ENCODE measurements around the gene DBET.
A peak's percentile ranks its signal among the peaks of the same experiment; 100 is the strongest.
"Not testable (repeated sequence)": the region's sequence is repeated elsewhere in the genome, so short reads cannot be mapped to it uniquely, and the experiment has no call there.

Gene DBET

DNA sequence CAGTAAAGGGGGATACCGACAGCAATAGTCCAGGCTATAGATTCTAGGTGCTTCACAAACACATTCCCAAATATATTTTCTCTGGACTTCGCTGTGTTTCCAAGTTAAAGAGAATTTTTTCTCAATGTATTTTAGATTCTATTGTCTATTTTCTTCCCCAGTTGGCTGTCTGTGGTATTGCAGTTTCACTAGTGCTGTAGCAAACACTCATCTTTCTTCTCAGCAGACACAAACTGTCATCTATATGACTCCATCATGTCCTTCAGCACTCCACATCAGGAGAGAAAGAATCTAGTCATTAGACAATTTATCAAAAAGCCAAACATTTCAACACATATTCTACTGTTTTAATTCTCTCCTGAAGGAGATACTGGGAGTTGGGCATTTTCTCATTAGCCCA, at the start of gene DBET:
Gene DBET, plus strand, starts transcription at position 161 of the 400 bp plus-strand sequence.
- intact Hi-C loops (cut with DNase I); DNase-seq: not testable (repeated sequence)

DNA sequence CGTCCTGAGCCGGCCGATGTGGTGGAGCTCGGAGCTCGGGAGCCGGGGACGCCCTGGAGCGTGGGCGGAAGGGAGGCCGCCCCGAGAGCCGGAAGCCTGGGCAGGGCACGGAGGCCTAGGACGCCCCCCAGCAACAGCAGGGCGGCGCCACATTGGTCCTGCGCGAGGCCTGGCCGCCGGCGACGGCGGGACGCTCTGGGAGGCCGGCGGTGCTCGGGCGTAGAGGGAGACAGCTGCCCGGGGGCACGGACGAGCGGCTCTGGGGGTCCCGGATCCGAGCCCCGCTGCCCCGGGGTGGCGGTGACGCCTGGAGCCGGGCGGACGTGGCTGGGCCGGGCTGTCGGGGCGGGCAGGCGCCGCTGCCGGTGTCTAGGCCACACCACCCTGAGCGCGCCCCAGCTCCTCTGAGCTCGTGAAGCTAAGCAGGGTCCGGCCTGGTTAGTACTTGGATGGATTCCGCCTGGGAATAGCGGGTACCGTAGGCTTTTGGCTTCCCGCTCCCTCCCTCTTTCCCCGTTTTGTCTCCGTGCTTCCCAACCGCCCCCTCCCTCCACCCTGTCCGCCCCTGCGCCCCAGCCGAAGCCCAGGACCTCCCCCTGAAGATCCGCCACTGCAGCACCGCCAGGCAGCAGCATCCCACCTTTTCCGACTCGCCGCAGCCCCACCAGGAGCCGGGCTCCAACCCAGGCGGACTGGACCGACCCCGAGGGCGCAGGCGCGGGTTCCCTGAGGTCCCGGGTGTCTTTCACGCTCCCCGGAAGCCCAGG, 49.3 kb upstream of the DBET start:
- intact Hi-C loops (cut with DNase I): no loop called here
- peak in 3 of 10 donors; percentile 67 to 80 (median 77) for DNase-seq

DNA sequence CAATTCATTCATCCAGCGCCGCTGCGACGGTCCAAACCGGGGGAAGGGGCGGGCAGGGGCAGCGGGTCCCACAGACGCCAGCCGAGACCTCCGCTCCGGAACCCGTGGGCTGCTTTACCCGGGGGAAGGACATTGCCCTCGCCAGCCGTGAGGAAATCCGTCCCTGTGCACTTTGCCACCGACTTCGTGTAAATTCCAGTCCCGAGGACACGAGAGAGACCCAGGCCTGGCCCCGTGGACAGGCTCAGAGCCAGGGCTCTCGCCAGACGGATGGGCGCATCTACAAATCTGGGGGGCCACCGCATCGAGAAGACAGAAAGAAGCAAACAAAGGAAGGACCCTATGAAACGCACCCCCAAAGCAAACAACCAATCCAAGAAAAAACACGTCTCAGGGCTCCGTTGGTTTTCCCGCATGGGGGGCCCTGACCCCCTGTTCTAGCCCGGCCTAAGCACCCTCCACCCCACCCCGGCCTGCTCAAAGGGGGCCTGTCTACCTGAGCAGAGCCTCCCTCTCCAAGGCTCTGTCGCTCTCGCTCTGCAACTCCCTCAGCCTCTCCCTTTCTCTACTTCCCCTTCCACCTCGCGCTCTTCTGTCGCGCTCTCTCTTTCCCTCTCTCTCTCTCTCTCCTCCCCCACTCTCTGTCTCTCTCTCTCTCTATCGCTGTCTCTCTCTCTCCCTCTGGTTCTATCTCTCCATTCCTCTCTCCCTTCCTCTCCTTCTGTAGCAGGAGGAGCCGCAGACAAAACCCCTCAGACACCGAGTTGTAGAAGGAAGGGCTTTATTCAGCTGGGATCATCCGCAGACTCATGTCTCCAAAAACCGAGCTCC, 48.5 kb upstream of the DBET start:
- intact Hi-C loops (cut with DNase I): no loop called here
- DNase-seq: peak in 2 of 10 donors; percentile 14 to 75

DNA sequence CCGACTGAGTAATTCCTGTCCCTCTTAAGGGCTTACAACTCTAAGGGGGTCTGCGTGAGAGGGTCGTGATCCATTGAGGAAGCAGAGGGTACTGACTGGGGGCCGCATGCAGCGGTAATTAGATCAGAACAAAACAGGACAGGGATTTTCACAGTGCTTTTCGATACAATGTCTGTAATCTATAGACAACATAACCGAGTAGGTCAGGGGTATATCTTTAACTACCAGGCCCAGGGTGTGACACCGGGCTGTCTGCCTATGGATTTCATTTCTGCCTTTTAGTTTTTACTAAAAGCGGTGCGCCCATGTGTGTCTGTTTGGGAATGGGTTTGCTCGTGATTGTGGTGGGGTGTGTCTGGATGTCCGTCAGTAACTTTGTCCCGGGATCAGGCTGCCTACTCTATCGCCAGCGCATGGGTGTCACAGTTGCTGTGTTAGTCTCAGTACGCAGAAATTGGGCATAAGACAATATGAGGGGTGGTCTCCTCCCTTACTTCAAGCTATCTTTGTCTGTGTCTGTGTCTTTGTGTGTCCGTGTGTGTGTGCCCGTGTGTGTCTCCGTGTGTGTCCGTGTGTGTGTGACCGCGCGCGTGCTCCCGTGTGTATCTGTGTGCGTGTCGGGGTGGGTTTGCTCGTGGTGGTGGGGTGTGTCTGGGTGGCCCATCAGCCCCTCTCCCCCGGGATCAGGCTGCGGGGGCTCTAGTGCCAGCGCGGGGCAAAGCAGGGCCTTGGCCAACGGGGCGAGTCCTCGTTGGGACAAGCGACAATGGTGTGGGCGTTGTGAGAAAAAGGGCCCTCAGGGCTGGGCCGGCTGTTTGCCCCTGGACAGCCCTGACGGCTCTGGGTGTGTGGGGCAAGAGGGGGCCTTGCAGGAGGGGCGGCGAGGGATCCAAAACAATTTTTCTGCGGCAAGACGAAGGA, 47.7 kb upstream of the DBET start:
- intact Hi-C loops (cut with DNase I): no loop called here
- DNase-seq: peak in 3 of 10 donors; percentile 49 to 77 (median 59)

DNA sequence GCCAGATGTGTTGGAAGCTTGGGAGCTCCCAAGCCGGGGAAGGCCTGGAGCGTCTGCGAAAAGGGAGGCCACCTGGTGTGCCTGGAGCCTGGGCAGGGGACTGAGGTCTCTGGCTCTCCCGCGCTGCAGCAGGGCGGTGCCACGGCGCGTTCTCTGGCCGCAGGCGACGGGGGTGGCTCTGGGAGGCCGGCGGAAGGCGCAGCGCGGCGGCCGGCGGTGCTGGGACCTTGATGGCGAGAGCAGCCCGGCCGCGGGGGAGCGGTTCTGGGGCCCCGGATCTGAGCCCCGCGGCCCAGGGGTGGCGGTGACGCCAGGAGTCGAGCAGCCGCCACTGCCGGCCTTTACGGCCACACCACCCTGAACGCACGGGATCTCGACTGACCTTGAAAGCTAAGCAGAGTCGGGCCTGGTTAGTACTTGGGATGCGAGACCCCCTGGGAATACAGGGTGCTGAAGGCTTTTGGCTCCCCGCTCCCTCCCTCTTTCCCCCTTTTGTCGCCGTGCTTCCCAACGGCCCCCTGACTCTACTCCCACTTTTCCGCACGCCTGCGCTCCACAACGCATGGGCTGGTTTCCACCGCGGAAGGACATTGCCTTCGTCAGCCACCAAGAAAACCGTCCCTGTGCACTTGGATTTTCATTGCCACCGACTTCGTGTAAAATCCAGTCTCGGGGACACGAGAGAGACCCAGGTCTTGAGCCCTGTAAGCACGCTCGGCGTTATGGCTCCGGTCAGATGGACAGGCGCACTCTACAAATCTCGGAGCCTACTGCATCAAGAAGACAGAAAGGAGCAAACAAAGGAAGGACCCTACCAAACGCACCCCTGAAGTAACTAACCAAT, 46.7 kb upstream of the DBET start:
- peak in 3 of 10 donors; percentile 52 to 76 (median 67) for DNase-seq
- intact Hi-C loops (cut with DNase I): no loop called here

DNA sequence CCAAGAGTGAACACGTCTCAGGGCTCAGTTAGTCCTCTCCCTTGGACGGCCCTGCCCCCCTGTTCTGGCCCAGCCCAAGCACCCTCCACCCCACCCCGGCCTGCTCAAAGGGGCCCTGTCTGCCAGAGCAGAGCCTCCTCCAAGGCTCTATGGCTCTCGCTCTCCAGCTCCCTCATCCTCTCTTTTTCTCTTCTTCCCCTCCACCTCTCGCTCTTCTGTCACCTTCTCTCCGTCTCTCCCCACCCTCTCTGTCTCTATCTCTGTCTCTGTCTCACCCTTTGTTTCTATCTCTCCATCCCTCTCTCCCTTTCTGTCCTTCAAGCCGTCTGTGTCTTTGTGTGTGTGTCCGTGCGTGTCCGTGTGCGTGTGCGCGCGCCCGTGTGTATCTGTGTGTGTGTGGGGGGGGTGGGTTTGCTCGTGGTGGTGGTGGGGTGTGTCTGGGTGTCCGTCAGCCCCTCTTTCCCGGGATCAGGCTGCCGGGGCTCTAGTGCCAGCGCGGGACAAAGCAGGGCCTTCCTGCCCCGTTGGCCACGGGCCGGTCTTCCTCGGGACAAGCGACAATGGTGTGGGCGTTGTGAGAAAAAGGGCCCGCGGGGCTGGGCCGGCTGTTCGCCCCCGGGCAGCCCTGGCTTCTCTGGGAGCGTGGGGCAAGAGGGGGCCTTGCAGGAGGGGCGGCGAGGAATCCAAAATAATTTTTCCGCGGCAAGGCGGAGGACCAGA, 45.9 kb upstream of the DBET start:
- intact Hi-C loops (cut with DNase I): no loop called here
- DNase-seq: peak in 1 of 10 donors; percentile 83

DNA sequence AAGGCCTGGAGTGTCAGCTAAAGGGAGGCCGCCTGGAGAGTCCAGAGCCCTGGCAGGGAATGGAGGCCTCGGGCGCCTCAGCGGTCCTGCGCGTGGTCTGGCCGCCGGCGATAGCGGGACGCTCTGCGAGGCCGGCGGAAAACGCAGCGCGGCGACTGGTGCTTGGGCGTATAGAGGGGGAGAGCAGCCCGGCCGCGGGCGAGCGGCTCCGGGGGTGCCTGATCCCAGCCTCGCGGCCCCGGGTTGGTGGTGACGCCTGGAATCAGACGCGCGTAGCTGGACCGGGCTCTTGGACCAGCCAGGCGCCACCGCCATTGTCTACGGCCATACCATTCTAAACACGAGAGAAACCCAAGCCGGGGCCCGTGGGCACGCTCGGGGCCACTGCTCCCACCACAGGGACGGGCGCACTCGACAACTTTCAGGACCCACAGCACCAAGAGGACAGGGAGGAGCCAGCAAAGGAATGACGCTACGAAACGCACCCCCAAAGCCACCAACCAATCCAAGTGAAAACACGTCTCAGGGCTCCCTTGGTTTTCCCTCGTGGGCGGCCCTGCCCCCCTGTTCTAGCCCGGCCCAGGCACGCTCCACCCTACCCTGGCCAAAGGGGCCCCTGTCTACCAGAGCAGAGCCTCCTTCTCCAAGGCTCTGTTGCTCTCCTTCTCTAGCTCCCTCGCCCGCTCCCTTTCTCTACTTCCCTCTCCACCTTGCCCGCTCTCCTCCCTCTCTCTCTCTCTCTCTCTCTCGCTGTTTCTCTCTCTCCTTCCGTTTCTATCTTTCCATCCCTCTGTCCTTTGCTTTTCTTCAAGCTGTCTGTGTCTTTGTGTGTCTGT, 45.1 kb upstream of the DBET start:
- intact Hi-C loops (cut with DNase I): no loop called here
- peak in 2 of 10 donors; percentile 61 to 70 for DNase-seq

DNA sequence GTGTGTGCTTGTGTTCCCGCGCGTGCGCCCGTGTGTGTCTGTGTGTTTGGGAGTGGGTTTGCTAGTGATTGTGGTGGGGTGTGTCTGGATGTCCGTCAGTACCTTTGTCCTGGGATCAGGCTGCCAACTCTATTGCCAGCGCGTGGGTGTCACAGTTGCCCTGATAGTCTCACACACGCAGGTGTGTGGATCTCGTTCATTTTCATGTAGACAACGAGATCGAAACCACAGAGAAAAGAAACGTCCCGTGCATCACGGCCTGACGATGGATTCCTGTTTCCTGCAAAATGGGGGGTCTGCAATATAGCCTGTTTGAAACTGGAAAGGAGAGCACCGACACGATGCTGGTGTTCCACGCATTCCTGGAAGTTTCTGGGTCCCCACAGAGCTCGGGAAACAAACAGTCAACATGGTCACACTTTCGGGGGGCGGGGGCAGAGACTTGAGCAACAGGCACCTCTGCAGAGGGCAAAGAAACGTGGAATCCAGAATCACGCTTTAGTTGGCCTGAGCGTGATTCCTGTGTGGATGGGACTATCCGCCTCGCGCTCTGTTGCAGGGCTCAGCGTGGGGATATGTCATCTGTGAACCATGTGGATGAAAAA, 44.3 kb upstream of the DBET start:
- intact Hi-C loops (cut with DNase I); DNase-seq: not testable (repeated sequence)

DNA sequence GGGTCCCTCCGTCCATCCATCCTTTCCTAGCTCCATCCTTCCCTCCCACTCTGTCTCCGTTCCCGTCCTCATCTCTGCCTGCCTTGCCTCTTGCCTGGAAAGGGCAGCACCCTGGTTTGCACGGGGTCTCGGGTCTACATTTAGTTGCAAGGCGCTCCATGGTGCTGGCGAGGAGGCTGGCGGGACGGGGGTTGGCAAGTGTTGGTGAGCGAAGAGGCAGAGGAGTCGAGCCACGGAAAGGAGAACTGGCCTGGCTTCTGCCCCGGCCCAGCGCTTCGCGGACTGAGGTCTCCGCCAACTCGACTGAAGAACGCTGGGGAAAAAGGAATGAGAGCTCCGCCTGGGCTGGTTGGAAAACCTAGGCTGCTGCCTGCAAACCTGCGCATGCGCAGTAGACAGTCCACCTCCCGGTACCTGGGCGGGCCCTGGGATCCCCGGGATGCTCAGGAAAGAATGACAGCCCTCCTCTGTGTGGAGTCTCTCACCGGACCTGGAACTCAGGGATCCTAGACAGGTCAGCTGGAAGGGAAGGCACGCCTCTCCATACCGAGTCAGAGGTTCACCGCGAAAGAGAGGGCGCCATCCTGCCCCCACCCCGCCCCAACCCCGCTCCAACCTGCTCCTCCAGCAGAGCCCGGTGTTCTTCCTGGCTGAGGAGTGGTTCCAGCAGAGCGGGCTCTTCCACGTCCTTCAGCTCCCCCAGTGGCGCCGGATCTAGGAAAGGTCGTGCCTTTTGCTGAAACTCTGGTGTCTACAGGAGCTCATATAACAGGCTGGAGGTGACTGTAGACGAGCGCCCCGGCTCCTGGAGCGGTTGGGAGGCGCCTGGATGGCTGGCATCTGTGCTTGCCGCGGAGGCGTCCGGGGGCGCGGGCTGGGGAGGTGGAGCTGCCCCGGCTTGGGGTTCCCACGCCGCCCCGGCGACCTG, 43.2 kb upstream of the DBET start:
- DNase-seq: peak in 2 of 10 donors; percentile 67 to 77
- intact Hi-C loops (cut with DNase I): no loop called here

DNA sequence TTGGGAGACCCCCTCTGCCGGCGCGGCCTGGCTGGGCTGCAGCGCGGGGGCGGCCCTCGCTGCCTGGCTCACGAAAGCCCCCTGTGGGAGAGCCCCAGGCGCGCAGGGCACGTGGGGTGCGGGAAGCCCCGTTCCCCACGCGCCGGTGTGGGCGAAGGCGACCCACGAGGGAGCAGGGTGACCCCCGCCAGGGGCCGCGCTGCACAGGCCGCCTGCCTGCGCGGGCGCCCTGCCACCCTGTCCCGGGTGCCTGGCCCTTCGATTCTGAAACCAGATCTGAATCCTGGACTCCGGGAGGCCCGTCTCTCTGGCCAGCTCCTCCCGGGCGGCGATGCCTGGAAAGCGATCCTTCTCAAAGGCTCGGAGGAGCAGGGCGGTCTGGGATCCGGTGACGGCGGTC, 42.3 kb upstream of the DBET start:
- DNase-seq; intact Hi-C loops (cut with DNase I): not testable (repeated sequence)

DNA sequence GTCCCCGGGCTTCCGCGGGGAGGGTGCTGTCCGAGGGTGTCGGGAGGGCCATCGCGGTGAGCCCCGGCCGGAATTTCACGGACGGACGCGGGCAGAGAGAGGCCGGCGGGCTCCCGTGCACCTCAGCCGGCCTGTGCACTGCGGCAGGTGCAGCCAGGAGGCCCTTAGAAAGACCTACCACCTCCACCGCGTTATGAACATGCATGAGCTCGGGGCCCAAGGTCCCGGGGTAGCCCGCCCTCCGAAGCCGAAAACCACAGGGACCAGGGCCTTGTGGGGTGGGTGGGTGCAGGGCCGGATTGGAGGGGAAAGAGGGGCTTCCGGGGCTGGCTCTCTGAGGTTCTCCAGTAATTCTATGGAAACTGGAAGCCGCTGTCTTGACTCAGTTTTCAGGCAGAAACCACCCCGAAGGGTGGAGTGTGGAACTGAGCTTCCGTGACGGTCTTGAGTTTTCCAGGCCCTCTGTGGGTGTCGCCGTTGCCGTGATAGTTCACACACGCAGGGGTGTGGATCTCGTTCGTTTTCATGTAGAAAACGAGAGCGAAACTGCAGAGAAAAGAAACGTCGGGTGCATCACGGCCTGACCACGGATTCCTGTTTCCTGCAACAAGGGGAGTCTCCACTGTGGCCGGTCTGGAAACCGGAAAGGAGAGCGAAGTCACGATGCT, 41.6 kb upstream of the DBET start:
- intact Hi-C loops (cut with DNase I): not testable (repeated sequence)
- peak in 3 of 10 donors; percentile 69 to 89 (median 85) for DNase-seq

DNA sequence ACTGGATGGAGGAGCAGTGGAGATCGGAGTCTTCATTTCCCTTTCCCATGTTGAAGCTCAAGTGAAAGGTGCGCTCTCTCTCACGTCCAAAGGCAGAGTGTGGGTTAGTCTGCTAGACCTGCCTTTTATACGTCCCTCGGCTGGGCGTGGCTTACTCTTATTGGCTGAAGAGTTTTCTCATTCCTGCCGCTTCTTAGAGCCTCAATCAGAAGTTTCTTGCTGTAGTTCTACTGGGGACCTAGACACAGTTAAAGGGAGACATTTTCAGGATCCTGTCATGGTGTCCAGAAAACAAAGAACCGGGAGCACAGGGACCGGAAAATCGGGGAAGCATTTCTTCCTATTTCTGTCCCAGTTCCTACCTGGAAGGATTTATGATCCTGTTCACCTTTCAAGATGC, 37.1 kb upstream of the DBET start, which contains the start of gene FRG2:
Gene FRG2, minus strand, starts transcription at position 101 of the 400 bp plus-strand sequence. Its CDS starts 52 bp downstream, at position 49.
- intact Hi-C loops (cut with DNase I); DNase-seq: not testable (repeated sequence)

DNA sequence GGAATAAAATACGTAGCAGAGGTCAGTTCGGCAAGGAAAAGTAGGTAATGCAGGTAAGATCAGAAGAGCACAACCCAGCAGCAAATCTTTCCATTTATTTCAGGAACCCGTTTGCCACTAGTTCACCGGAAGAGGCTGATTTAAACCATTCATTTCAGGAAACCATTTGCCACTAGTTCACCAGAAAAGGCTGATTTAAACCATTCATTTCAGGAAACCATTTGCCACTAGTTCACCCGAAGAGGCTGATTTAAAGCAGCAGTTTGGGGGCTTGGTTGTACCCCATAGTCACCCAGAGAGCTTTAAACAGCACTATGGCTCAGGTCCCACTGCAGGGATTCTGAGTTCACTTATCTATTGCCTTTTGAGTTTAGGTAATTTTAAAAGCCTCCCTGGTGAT, 33.0 kb upstream of the DBET start:
- intact Hi-C loops (cut with DNase I); DNase-seq: not testable (repeated sequence)

DNA sequence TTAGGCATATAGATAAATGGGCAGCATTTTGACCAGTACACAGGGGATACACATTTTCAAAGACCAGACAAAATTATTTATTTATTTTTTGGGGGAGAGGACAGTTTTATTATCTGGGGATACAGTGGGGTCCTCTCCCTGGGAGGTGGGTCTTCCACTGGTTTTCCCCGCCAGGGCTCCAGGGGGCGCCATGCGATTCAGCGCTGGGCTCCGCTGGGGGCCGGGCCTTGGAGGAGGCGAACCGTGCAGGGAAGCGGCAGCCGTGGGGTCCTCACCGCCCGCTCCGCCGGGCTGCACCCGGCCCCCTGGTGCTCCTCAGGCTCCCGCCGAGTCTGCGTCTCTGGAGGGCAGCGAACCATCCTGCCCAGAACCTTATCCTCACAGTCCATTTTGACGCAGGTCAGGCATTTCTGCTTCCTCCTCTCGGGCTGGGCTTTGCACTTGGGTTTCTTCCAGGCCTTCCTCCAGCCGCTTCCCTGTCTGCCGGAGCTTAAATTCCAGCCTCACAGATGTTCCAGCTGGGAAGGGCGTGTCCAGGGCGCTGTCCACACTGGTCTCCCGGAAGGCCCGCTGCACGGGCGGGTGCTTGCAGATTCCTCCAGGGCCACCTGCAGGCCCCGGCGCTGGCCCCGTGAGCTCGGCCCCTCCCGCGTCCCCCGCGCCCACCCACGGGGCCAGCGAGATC, 26.5 kb upstream of the DBET start:
- DNase-seq: not testable (repeated sequence)

DNA sequence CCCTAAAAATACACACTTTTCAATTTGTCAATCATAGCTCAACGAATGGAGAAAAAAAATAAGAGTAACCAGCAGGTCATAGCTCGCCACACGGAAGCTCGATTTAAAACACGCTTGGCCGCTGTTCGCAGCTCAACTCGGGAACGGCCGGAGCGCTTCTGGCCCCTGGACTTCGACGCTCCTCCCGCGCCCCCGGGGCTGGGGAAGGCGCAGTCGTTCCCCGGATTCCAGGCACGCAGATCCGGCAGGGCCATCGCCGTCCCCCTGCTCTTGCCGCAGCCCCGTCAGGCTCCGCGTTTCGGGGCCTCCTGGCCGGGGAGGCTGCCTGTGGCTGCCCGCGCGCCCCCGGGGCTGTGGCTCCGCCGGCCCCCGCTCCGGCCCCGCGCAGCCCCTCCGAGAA, 23.4 kb upstream of the DBET start:
- DNase-seq: peak in 1 of 10 donors; percentile 51
- intact Hi-C loops (cut with DNase I): not testable (repeated sequence)

More for the DNA sequence above, 26.5 kb upstream of the DBET start:
- intact Hi-C loops (cut with DNase I): not testable (repeated sequence)
